AG09309 (cell line): ENCODE data around the gene ITGB8.

Experiments
- DNase-seq: peaks from one replicate; pipeline ENCODE4 v3.0.0-alpha.2; 2010; ENCODE audit warnings: low read depth
- H3K4me3 ChIP-seq: 2 replicates; pipeline ENCODE4 v1.5.1; 2011; ENCODE audit warnings: mild to moderate bottlenecking, low read depth, low read length, moderate library complexity; ENCODE audit not compliant: control insufficient read depth
- CTCF ChIP-seq: IDR thresholded peaks from 2 replicates; pipeline ENCODE4 v1.5.1; 2011; ENCODE audit warnings: mild to moderate bottlenecking, low read depth, low read length, inconsistent platforms; ENCODE audit not compliant: insufficient read depth, control insufficient read depth; ENCODE audit errors: missing control alignments

The ITGB8 gene

GRCh38 chr7:20442951-20443350 is 112.3 kb downstream of the ITGB8 start:
- no peak for DNase-seq
- no peak for TF ChIP-seq CTCF
- H3K4me3 ChIP-seq, result no peak overlapping the region

GRCh38 chr7:20444030-20444800 is 113.5 kb downstream of the ITGB8 start:
- DNase-seq, result peak; percentile 21
- no peak for TF ChIP-seq CTCF
- H3K4me3 ChIP-seq, result no peak overlapping the region

- DNase-seq, result no peak
- TF ChIP-seq CTCF, result no peak
- no peak overlapping the region for H3K4me3 ChIP-seq
These were observed 116.4 kb downstream of the ITGB8 start for GRCh38 chr7:20447021-20447650.

GRCh38 chr7:20449176-20449575 is 118.5 kb downstream of the ITGB8 start:
- TF ChIP-seq CTCF, result no peak
- no peak overlapping the region for H3K4me3 ChIP-seq
- no peak for DNase-seq

- no peak for TF ChIP-seq CTCF
These were observed 119.8 kb downstream of the ITGB8 start for GRCh38 chr7:20450536-20450935.

GRCh38 chr7:20454202-20454601 is 123.5 kb downstream of the ITGB8 start:
- no peak for TF ChIP-seq CTCF
- no peak overlapping the region for H3K4me3 ChIP-seq
- no peak for DNase-seq

More at GRCh38 chr7:20450536-20450935, 119.8 kb downstream of the ITGB8 start:
- H3K4me3 ChIP-seq, result no peak overlapping the region
- DNase-seq, result no peak
